C4-2B (cell line): ENCODE results near the gene SPDYE16.

Experiments
- CTCF ChIP-seq: fragments of 450-650 bp; conservative IDR thresholded peaks from 2 replicates; pipeline ENCODE4 v1.5.1; 2017; ENCODE audit warnings: mild to moderate bottlenecking
- ZFX ChIP-seq: fragments of 450-650 bp; IDR thresholded peaks from 2 replicates; pipeline ENCODE4 v1.6.1; 2017

- TF ChIP-seq CTCF (peak; percentile 46), ZFX (no peak)
These were observed 29.9 kb downstream of the SPDYE16 start for GRCh38 chr7:76512941-76513816.
